Measurements from ENCODE around the gene PBX2. TPM values are rescaled to one million over a fixed set of nuclear protein-coding genes. Genes with fewer than 3 reads are reported as not detected.
"Not testable (repeated sequence)": the region's sequence is repeated elsewhere in the genome, so short reads cannot be mapped to it uniquely, and the experiment has no call there.

Gene PBX2
- total RNA-seq, 1 donor, result 19.6 TPM

GRCh38 chr6:32196682-32197616 lies 6.9 kb upstream of the PBX2 start:
- peak overlapping the region; percentile 95 for H3K4me3 ChIP-seq (ENCODE audit: low read depth, low read length)
- peak; percentile 12 for DNase-seq (ENCODE audit: low read depth)
- no peak for TF ChIP-seq CTCF (IDR thresholded peaks at IDR 0.05; ENCODE audit: insufficient read depth, low read length)

GRCh38 chr6:32195902-32196681 lies 6.1 kb upstream of the PBX2 start:
- TF ChIP-seq CTCF (IDR thresholded peaks at IDR 0.05; ENCODE audit: insufficient read depth, low read length), result no peak
- DNase-seq (ENCODE audit: low read depth), result peak; percentile 81
- peak overlapping the region; percentile 95 for H3K4me3 ChIP-seq (ENCODE audit: low read depth, low read length)

GRCh38 chr6:32195652-32195901 lies 5.6 kb upstream of the PBX2 start:
- H3K4me3 ChIP-seq (ENCODE audit: low read depth, low read length), result peak overlapping the region; percentile 95
- peak; percentile 68 for TF ChIP-seq CTCF (IDR thresholded peaks at IDR 0.05; ENCODE audit: insufficient read depth, low read length)
- peak; percentile 99 for DNase-seq (ENCODE audit: low read depth)

- peak overlapping the region; percentile 58 for H3K4me3 ChIP-seq (ENCODE audit: low read depth, low read length)
- peak; percentile 74 for DNase-seq (ENCODE audit: low read depth)
- peak; percentile 69 for TF ChIP-seq CTCF (IDR thresholded peaks at IDR 0.05; ENCODE audit: insufficient read depth, low read length)
These were observed 5.0 kb upstream of the PBX2 start for GRCh38 chr6:32194825-32195651.

- DNase-seq (ENCODE audit: low read depth), result no peak
These were observed 4.4 kb upstream of the PBX2 start for GRCh38 chr6:32194388-32194787.

GRCh38 chr6:32193096-32193495 lies 3.1 kb upstream of the PBX2 start:
- H3K4me3 ChIP-seq (ENCODE audit: low read depth, low read length); DNase-seq (ENCODE audit: low read depth): not testable (repeated sequence)

More at GRCh38 chr6:32194388-32194787, 4.4 kb upstream of the PBX2 start:
- no peak for TF ChIP-seq CTCF (IDR thresholded peaks at IDR 0.05; ENCODE audit: insufficient read depth, low read length)
- no peak overlapping the region for H3K4me3 ChIP-seq (ENCODE audit: low read depth, low read length)

Measured in fibroblast of the aortic adventitia (primary cell).